Mucosa of gallbladder (tissue), 1 donor: ENCODE results near the gene CYP27B1. TPM values are rescaled to one million over a fixed set of nuclear protein-coding genes. Genes with fewer than 3 reads are reported as not detected.

Experiments
- DNase-seq: peaks from one replicate; pipeline ENCODE4 v3.0.0-alpha.2; 2020; ENCODE audit warnings: low spot score
- total RNA-seq: library from RNA; stranded (reverse); gene quantifications from one replicate; pipeline ENCODE4 v1.2.1, GENCODE V29; 2021
- donor health status: DM: no; HTN: no; CAD: no.

The CYP27B1 gene
- total RNA-seq, 1 donor from 2014 or later, result 1.6 TPM

DNA sequence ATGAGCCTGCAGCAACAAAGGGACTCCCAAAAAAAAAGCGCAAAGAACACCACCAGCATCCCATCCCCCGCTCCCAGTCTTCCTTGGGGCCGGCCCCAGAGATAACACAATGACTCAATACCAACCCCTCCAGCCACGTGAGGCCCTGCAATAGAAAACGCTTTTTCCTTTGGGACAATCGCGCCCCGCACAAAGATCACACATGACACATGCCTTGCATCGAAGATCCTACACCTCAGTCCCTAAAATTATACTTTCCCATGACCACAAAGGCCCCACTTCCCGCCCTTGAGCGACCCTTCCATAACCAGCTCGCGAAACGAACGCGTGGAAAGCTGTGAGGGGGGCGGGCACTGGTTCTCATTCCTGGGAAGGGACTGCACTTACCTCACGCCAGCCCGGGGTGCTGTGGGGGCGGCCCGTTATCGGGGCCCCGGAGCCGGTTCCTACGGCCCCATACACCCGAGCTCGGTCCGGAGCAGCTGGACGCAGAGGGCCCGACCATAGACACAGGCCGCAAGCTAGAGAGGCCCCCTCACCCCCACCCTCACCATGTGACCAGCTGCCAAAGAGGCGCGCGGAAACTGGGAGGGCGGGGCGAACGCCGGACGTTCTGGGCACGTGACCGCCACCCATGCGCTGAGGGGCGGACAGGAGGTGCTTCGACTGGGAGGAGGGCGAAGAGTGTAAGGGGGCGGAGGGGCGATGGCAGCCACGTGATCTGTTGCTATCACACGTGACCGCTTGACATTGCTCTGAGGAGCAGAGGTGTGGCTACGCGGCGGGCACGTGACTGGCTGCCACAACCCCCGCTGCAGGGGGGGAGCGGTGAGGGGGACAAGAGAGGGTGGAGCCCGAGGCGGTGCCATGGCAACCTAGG, 14.8 kb downstream of the CYP27B1 start, which contains the start of gene CDK4:
CDK4 (minus strand) TSS at position 523 of the 880 bp plus-strand sequence. CDS start 593 bp downstream, outside the sequence.
- peak; percentile 100 for DNase-seq

DNA sequence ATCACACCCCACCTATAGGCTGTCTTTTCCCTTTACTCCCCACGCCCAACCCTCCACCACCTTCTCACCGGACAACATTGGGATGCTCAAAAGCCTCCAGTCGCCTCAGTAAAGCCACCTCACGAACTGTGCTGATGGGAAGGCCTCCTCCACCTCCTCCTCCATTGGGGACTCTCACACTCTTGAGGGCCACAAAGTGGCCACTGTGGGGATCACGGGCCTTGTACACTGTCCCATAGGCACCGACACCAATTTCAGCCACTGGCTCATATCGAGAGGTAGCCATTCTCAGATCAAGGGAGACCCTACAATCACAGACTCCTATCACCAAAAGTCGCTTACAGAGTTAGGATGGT, 15.5 kb downstream of the CYP27B1 start:
- no peak for DNase-seq

DNA sequence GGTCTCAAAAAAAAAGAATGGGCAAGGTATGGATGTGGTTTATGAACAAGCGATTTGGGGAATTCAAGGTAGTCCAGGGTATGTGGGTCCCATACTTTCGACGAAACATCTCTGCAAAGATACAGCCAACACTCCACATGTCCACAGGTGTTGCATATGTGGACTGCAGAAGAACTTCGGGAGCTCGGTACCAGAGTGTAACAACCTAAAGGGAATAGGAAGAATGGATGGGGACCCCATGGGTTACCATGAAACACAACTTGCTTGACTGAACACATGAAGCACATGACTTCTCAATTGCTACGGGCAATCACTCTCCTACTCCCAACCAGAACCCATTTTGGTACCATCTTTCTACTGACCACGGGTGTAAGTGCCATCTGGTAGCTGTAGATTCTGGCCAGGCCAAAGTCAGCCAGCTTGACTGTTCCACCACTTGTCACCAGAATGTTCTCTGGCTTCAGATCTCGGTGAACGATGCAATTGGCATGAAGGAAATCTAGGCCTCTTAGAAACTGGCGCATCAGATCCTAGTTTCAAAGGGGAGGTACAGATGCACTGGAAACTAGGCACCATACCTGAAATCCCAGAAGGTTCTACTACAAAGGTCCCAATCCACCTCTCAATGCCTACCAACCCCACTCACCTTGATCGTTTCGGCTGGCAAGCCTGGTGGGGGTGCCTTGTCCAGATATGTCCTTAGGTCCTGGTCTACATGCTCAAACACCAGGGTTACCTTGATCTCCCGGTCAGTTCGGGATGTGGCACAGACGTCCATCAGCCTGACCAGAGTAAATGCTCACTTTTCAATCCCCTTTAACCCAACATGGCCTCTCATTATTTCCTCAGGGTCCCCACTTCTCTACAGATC, 16.1 kb downstream of the CYP27B1 start:
- no peak for DNase-seq

DNA sequence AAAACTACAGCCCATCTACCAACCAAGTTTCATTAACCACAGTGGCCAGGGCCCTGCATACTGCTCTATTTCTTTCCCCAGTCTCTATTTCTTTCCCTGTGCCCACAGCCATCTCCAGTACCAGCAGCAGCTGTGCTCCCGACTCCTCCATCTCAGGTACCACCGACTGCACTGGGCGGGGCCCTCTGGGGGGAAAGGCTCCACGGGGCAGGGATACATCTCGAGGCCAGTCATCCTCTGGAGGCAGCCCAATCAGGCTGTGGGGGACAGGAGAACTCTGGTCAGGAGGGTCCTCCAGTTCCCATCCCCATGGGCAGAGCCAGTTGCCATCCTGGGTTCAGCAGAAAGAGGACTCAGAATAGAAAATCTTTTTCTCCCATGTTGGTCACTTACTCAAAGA, 17.8 kb downstream of the CYP27B1 start:
- DNase-seq, result no peak

DNA sequence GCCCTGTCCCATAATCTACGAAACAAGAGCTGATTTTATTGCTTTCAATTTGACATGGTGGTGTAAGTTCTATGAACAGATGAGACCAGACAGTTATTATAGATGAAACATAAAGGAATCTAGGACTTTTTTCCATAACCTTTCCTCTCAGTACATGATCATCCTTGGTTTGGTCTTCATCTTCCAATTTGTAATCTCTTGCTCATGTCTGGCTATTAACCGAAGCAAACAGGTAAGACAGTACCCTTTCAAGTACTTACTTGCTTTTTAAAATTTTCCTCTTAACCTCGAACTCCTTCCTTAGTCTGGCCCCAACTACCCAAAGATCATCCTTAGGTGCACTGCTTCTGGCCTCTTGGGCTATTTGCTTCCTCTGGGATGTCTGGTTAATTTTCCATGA, 20.9 kb downstream of the CYP27B1 start:
- DNase-seq, result no peak

DNA sequence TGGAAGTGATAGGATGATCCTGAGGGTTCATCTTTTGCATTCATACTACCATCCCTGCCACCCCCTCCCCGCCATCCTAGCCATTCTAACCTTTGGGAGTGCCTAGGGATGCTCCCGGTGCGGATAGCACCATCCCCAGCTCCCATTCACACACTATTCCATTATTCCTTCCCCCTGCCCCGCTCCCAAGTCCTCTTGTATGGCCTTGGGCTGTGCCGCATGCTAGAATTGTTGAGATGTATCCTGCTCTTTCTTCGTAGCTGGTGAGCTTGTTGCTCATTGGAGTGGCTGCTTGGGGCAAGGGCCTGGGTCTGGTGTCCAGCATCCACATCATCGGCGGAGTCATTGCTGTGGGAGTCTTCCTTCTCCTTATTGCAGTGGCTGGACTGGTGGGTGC, 21.4 kb downstream of the CYP27B1 start:
- DNase-seq, result no peak

DNA sequence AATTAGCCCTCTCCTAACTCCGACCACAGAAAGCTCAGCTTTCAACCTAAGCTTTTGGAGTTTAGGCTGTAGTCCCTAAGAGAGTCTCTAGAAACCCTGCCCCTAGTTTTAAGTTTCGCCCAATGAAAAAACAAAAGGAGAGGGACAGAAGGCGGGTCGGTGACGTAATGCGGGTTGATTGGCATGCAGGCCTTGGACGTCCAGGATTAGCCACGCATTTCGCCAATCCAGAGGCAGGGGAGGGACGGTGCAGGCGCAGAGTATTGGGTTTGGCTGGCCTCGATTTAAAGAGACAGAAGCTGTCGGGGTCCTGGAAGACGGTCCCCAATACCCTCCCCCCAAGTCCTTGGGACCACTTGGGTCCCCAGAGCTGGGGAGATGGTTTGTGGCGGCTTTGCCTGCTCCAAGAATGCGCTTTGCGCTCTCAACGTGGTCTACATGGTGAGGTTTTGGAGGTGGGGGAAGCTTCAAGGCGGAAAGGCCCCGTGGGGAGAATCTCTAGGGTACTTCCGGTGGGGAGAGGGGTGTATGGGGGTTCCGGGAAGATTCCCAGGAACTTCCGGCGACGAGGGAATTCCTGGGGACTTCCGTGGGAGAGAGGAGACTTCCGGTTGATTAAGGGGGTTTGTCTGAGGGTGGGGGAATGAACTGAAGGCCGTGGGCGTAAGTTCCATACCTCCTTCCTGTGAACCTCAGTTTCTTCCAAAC, 21.9 kb downstream of the CYP27B1 start, which contains the start of gene TSPAN31:
TSPAN31 (plus strand) TSS at position 263 of the 708 bp plus-strand sequence; CDS start at position 379, 116 bp downstream.
- DNase-seq, result peak; percentile 97

DNA sequence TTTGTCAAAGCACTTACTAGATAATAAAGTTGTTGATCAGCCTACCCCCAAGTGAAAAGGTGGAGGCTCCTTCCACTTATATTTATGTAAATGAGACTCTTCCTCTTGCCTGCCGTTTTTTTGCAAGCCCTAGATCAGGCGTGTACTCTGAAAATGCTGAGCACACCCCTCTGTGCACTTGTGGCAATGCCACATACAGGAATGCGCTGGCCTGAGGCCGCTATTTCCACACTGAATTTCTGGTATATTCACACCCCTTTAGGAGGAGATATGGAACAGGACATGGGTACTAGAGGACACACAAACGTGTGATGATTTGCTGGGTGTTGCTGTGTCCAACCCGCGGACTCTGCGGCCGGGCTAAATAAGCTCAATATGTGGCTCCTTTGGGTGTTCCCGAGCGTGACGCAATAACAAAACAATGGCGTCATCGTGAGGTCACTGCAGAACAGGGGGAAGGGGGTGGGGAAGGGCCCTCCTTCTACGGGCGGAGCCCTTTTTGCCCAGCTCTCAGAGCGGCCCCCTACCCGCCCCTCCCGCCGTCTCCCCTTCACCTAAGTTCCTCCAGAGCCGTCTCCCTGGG, 22.6 kb downstream of the CYP27B1 start:
- peak; percentile 61 for DNase-seq

DNA sequence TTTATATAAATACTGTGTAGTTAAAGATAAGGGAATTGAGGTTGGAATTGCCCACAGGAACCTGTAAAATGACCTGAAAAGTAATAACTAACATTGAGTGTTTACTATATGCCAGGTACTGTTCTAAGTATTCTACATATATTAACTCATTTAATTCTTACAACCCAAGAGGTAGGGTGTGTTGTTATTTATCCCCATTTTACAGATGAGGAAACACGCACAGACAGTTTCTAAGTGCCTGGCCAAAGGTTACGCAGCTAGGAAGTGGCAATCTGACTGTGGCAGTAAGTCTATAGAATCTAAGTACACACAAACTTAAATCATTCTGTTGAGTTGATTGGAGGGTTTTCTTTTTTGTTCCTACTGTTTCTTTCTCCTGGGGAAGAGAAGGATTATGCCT, 23.1 kb downstream of the CYP27B1 start:
- no peak for DNase-seq

DNA sequence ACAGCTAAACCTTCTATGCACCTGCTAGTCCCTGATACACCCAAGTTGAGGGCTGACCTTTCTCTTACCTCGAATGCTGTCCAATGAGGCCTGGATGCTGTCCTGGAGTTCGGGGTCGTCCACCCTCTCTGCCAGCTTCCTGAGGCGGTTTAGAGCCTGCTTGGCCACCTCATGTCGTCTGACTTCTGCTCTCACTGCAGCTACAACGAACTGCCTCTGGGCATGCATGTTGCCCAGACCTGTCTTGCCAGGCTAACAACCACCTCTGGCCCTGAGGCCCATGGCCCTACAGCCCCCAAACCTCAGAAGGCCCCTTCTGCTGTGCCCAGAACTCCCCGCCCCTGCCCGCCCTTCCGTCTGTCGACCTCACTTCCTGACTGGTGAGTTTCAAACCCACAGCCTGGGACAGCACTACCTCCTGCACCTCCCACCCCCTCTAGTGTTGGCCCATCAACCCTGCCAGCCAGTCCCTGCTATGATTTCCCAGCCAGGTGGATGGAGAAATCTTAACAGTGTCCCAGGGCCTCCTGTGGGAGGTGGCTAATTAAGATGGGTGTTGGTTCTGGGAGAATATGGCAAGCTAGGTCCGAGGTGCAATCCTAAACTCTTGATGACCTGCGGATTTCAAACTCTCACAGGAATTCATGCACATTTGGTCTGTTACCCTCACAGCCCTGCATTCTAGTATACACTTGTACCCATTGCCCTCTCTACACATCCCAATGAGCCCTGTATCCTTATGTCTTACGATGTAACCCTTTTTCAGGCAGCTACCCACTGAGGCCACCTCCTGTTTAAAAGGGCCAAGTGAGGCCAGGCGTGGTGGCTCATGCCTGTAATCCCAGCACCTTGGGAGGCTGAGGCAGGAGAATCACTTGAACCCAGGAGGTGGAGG, 24.8 kb downstream of the CYP27B1 start:
- no peak for DNase-seq

DNA sequence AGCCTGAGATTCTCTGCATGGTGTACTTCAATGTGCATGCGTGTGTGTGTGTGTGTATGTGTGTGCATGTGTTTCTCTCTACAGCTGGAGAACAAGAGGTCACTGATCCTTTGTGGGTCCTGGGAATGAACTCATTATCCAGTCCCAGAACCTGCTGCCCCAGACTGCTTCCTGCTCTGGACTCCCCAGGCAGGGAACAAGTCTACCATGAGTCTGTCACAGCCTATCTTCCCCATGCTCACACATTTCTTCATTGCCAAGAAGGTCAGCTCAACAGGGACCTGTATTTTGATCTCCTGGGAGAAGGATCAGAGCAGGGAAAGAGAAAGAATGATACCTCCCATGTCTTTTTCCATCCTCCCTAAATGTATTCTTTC, 25.5 kb downstream of the CYP27B1 start:
- no peak for DNase-seq

DNA sequence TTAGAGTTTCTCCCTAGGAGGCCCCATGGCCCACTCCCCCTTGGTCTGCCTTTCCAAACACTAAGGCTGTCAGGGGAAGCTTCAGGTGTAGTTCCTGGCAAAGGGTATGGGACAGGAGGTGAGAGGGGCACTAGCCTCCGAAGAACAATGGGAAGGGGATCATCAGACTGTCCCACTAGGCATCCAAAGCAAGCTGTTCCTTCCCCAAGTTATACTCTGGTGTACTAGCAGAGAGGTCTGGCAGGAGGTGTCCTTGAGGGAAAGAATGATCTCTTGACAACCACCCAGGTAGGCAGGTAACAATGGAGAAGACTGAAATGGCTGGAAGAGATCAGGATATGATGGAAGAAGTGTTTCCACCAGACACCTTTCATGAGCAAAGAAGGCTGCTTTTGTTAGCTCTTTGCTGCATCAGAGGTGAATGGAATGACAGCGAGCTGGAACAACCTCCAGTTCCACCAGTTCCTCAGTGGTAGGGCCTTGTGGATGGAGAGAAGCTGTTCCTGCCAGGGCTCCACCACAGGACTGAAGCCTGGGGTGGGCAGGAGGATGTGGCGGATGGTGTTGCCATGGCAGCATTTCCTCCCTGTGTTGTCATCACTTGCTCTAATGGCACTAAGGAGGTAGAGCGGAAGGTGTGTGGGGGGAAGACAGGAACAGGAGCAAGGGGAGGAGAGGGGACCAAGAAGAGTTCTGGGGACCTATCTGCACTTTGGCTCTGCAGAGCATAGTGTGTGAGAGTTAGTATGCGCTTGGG, 26.0 kb downstream of the CYP27B1 start:
- no peak for DNase-seq

DNA sequence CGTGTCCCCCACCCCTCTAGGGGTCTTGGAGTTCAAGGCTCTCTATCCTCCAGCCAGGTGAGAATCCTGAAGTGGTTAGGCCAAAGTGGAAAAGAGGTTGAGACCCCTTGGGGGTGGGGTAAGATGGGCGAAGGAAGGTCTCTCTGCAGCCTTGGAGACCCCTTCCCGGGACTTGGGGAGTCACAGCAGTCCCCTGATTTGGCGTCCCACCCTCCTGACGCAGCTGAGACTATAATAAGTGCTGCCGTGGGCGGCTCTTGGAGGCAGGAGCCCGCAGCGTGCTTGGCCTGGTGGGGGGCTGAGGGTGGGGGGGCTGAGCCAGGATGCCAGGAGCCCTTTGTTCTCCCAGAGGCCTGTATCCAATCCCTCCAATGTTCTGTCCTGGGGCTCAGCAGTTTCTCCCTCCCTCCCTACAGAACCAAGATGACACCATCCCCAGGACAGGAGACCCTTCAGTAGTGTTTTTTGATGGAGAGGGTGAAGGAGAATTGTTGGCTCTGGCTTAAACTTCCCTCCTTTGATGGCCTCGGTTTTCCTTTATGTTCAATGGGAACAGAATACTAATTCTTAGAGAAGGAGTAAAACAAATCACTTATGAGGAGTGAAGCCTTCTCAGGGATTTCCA, 26.9 kb downstream of the CYP27B1 start:
- DNase-seq, result no peak

DNA sequence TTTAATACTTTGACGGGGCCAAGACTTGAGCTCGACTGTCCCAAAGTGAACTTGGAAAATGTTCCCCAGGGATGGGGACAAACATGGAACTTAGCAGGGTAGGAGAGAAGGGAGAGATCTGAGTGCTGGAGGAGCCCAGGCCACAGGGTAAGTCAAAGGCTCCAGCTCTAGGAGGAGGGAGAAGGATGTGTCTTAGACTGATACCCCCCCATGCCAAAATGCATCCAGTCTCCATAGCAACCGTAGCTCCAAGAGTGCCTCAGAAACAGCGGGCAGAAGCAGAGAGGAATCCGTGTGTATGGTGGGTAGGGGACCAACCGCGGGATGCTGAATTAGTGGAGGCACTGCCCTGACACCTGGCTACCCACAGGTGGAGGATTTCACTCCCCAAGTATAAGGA, 27.5 kb downstream of the CYP27B1 start:
- no peak for DNase-seq

DNA sequence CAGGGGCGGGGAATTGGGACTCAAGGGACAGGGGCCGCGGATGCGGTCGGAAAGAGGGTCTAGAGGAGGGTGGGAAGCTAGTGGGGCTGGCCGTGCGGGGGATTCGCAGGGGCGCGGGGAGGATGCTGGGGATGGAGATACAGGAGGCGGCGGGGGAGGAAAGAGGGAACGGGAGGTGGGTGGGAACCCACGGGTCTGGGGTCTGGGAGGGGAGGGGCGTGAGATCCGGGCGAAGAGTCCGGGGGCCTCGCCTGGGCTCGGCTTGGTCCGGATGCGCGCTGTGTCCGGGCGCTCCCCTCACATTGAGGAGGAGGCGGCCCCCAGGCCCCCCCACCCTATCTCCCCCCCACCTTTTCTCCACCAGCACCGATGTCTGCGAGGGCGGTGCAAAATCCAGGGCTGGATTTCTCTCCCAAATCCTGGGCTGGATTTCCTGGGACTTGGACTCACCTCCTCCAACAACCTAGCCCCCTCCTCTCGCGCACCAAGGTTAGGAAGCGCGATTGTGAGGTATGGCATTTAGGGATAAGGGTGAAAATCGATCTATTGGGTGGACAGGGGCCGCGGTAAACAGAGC, 28.1 kb downstream of the CYP27B1 start, which contains the start of gene AGAP2:
AGAP2 (minus strand) TSS at position 82 of the 577 bp plus-strand sequence. CDS start 496 bp downstream, outside the sequence.
- DNase-seq, result no peak

DNA sequence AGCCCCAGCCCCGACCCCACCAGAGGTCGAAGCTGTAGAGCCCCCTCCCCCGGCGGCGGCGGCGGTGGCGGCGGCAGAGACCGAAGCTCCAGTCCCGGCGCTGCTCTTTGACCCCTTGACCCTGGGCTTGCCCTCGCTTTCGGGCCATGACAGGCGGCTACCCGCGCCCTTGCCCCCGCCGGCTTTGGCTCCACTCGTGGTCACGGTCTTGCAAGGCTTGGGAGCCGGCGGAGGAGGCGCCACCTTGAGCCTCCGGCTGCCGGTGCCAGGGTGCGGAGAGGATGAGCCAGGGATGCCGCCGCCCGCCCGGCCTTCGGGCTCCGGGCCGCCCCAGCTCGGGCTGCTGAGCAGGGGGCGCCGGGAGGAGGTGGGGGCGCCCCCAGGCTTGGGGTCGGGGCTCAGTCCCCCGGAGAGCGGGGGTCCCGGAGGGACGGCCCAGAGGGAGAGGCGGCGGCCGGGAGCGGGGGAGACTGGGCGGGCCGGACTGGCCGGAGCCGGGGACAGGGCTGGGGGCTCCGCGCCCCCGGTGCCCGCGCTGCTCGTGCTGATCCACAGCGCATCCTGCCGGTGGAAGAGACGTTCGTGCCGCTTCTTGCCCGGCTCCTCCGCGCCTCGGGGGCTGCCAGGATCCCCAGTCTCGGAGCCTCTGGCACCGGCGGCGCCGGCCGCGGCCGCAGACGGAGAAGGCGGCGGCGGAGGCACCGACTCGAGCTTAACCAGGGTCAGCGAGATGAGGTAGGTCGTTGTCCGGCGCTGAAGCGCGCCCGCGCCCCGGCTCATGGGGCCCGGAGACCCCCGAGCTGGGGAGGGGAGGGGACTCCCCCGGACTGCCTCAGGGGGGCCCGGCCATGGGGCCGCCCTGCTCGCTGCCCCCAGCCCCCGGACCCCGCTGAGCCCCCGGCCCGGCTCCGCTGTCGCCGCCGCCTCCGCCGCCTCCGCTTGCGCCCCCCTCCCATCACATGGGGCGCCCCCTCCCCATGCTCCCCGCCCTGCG, 29.1 kb downstream of the CYP27B1 start:
- no peak for DNase-seq

DNA sequence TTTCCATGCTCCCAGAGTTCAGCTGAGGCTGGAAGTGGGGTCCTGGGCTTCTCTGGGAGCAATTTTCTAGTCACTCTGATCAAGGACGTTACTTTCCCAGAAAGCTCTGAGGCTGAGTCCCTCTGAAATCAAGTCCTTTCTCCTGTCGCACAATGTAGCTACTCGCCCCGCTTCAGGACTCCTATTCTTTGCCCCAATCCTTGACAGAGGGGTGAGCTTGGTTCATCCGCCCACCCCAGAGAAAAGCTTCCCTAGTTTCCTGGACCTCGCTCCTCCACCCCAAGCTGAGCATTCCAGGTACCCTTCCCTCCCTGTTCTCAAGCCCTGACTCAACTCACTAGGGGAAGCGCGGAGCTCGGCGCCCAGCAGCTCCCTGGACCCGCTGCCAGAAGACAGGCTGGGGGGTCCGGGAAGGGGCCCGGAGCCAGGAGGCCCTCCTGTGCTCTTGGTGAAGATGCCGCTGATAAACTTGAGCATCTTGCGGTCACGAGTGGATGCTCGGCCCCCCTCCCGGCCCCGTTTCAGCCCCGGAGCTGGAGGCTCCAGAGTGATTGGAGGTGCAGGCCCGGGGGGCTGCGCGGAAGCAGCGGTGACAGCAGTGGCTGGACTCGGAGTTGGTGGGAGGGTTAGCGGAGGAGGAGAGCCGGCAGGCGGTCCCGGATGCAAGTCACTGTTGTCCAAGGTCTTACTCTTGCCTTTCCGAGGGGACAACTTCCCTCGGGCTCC, 30.0 kb downstream of the CYP27B1 start:
- DNase-seq, result no peak
